RWPE1 (cell line): ENCODE results near the gene FN1.
A peak's percentile ranks its signal among the peaks of the same experiment; 100 is the strongest.

ENCODE experiments used
- CTCF ChIA-PET: fragments of 350-600 bp; sonication (Branson Sonifier 250); formaldehyde crosslinking; extraction: SDS; loops from one replicate; lab custom pipeline; 2021; lab: Yijun Ruan, JAX
- POLR2A ChIA-PET: fragments of 400-600 bp; formaldehyde crosslinking; extraction: SDS; loops from one replicate; lab custom pipeline; 2020; ENCODE audit warnings: antibody characterized with exemption; ENCODE audit not compliant: low non-redundant PET; lab: Yijun Ruan, JAX
- DNase-seq: peaks from one replicate; pipeline ENCODE4 v3.0.0; 2012; ENCODE audit warnings: low spot score
- H3K27ac ChIP-seq: fragments of 450-650 bp; 2 replicates; pipeline ENCODE4 v1.5.1; 2017
- TF ChIP-seq, protein P1 (sequence below): fragments of 450-650 bp; conservative IDR thresholded peaks from 2 replicates; pipeline ENCODE4 v1.5.1; 2017; ENCODE audit warnings: low read depth, mild to moderate bottlenecking

FN1 gene

DNA sequence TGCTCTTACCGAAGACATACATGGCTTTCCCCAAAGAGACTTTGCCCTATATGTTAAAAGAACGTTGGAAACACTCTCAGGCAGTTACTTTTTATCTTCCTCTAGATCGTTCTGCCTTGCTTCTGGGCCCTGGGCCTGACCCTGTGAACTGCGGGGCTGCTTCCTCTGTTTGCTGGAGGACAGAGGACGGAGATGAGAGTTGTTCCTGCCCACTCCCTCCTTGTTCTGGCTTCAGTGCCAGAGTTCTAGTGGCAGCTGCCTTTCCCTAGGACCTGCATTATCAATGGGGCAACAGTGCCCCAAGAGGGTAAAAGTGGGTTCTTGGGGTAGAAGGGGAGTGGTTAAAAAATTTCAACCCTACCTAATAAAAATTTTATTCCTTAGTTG, 6.5 kb upstream of the FN1 start:
- POLR2A ChIA-PET: no interaction called here
- CTCF ChIA-PET: interaction anchor here (0.5 to 0.7 kb wide), 3 partner anchors 60 to 1040 kb away, joined by 3 to 8 read pairs (median 4); no protein-coding TSS in a partner anchor
- H3K27ac ChIP-seq: no peak overlapping the region

DNA sequence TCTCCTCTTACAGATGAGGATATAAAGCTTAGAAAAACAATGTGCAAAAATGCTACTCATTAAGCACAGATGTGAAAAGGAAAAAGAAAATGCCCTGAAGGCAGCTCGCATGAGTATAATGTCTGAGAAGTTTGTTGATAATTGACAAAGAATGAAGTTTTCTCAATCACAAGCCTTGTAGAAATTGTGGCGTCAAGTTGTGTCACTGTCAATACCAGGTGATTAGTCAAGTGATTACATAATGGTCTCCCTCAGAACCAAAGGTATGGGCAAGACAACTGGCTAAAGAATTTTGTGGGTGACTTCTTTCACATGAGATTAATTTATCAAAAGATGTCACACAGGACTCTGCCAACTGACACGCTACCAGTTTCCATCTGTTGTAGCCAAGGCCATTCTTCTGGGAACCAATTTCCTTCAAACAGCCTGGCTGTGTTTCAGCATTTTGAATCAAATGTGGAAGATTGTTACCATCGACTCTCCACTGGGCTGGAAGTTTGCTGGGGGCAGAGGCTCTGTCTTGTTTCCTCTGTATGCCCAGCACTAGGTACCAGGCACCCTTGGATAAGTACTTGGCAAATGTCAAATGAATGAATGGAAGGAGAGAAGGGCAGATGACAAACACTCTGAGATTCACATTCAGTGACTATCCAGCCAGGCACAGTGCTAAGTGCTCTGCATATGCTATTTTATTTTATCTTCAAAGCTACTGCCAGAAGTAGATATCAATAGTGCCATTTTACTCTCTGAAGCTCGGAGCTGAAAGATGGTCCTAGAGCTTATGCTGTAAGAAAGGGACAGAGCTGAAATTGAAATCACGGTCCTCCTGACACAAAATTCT, 5.9 kb upstream of the FN1 start:
- POLR2A ChIA-PET: no interaction called here
- no peak for DNase-seq
- TF ChIP-seq, protein P1, sequence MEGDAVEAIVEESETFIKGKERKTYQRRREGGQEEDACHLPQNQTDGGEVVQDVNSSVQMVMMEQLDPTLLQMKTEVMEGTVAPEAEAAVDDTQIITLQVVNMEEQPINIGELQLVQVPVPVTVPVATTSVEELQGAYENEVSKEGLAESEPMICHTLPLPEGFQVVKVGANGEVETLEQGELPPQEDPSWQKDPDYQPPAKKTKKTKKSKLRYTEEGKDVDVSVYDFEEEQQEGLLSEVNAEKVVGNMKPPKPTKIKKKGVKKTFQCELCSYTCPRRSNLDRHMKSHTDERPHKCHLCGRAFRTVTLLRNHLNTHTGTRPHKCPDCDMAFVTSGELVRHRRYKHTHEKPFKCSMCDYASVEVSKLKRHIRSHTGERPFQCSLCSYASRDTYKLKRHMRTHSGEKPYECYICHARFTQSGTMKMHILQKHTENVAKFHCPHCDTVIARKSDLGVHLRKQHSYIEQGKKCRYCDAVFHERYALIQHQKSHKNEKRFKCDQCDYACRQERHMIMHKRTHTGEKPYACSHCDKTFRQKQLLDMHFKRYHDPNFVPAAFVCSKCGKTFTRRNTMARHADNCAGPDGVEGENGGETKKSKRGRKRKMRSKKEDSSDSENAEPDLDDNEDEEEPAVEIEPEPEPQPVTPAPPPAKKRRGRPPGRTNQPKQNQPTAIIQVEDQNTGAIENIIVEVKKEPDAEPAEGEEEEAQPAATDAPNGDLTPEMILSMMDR: no peak
- no peak overlapping the region for H3K27ac ChIP-seq
- CTCF ChIA-PET: interaction anchor here (0.5 to 0.7 kb wide), 2 partner anchors 59 to 462 kb away, joined by 3 to 8 read pairs; no protein-coding TSS in a partner anchor

More for the DNA sequence above, 6.5 kb upstream of the FN1 start:
- TF ChIP-seq, protein P1: no peak
- no peak for DNase-seq

DNA sequence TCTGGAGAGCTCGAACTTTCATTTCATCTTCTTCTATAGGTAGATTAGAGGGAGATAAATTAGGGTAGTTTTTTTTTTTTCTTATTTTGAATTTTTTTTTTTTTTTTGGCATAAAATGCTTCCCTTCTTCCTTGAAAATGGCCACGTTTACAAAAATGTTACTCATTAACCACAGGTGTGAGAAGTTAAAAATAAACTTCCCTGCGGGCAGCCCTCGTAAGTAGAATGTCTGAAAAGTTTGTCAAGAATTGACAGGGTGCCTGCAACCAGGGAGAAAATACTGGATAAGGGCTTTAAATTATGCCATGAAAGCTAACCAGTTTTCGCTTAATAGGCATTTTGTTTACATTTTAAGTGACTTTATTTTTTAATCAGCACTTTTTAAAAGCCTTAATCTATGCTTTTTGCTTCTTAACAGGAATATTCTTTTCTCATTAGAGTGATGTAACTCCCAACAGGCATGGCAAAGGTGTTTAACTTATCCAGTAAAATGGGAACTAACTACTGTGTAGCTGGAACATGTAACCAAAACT, 4.2 kb upstream of the FN1 start:
- no peak overlapping the region for H3K27ac ChIP-seq
- ChIA-PET POLR2A (no interaction called here), CTCF (no interaction called here)
- DNase-seq: no peak
- TF ChIP-seq, protein P1: no peak

DNA sequence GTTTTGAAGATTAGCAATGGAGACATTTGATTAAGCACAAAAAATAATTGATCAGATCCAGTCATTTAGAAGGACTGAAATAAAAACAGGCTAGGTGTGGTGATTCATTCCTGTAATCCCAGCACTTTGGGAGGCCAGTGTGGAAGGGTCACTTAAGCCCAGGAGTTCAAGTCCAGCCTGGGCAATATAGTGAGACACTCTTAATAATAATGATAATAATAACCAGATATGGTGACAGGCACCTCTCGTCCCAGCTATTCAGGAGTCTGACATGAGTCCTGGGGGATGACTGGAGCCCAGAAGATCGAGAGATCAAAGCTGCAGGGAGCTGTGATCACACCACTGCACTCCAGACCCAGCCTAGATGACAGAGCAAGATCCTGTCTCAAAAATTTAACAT, 3.5 kb upstream of the FN1 start:
- CTCF ChIA-PET: no interaction called here
- DNase-seq: no peak
- POLR2A ChIA-PET: no interaction called here
- TF ChIP-seq, protein P1: no peak
- no peak overlapping the region for H3K27ac ChIP-seq

DNA sequence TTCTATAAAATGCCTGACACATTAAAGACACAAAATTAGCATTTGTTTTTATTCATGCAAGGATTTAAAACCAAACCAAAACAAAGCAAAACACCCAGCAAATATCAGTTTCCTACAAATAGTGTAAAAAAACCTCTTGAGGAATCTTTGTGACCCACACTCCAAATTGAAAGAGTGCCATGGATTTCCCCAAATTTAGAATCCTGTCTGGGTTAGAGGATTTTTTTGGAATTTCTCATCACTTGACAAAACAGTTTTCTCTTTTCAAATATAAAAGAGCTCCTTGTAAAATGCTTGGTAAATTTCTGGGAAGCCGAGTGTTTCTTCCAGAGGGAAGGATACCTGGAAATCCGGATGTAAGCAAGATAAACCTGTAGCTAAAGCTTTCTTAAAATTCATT, 1.7 kb upstream of the FN1 start:
- ChIA-PET POLR2A (no interaction called here), CTCF (interaction anchor here (0.6 kb wide), 1 partner anchor 202 kb away, joined by 3 read pairs; no protein-coding TSS in a partner anchor)
- no peak for DNase-seq
- no peak overlapping the region for H3K27ac ChIP-seq
- TF ChIP-seq, protein P1: no peak

DNA sequence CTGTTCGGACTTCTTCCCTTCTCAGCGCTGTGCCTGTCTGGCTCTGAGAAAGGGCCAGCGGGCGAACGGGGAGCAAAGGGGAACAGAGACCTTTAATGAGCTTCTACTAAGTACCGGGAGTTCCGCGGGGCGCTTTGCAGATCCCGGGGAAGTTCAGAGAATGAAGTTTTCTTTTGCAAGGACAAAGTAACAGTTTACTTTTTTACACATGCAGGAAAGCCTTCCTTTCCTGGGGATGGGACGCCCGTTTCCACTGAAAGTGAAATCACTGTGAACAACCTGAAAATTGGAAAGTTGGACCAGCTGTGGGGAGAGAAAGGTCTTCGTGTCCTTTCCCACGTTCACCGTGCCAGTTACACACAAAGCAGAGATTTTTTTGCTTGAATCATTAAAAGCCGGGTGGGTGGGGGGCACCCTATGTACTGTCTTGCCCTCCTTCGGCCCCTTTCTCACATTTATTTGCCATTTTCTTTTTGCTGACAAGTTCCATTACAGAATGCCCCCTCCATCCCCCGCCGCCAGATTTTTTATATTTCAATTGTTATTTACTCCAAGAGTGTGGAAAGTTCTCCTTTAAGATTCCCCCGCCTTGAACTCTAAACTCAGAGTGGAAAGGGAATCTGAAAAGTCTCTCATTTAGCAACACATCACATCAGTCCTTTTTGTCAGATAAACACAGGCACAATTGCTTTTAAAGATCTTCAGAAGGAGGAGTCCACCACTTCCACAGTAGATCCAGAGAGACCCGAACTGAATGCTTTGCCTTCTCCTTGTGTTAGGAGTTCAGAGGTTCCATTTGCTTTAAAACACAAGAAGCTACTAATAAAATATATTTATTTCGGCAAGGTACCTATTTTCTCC, 1.1 kb upstream of the FN1 start:
- ChIA-PET POLR2A (no interaction called here), CTCF (interaction anchor here (0.6 to 0.7 kb wide), 2 partner anchors 203 to 817 kb away, joined by 3 to 4 read pairs; no protein-coding TSS in a partner anchor)
- TF ChIP-seq, protein P1: no peak
- H3K27ac ChIP-seq: peak overlapping the region; percentile 89
- no peak for DNase-seq
